GM12873 (cell line): ENCODE results near the gene PRKAR1B.

ENCODE experiments used
- TF ChIP-seq, protein P1 (sequence below): IDR thresholded peaks from 2 replicates; pipeline ENCODE4 v1.5.1; 2012; ENCODE audit warnings: low read depth, mild to moderate bottlenecking, moderate library complexity, low read length, control low read depth; ENCODE audit not compliant: insufficient read depth; ENCODE audit errors: missing control alignments

PRKAR1B gene

DNA sequence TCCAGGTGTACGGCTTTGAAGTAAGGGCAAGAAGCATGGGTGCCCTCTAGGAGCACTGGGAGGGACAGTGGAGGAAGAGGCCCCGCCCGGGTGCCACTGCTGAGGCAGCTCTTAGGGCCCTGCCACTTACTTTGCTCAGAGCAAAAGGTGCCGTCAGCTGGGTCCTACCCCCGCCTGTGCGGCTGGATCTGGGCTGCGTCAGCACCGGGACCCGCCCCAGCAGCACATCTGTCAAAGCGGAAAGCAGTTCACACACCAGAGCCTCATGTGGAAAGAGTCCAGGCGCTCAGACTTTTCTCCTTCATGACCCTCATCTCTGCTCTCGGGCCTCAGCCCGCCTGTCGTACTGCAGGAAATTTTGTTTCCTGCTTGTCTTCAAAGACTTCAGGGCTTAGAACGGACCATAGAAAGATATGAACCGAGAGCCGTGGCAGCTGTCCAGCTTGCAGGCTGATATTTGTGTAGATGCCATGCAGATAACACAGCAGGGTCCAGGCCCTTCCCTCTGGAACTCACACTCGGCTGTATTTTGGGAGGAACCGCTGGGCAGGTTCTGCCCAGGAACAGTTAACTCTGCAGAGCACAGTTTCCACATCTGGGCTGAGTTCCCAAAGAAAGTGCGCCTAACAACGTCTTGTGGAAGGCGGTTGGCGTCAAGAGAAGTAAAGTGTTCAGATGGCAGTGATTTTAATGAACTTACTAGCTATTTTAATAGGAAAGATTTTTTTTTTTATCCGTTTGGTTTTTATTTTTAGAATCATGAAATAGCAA is 44.3 kb upstream of the PRKAR1B start:
- TF ChIP-seq, protein P1, sequence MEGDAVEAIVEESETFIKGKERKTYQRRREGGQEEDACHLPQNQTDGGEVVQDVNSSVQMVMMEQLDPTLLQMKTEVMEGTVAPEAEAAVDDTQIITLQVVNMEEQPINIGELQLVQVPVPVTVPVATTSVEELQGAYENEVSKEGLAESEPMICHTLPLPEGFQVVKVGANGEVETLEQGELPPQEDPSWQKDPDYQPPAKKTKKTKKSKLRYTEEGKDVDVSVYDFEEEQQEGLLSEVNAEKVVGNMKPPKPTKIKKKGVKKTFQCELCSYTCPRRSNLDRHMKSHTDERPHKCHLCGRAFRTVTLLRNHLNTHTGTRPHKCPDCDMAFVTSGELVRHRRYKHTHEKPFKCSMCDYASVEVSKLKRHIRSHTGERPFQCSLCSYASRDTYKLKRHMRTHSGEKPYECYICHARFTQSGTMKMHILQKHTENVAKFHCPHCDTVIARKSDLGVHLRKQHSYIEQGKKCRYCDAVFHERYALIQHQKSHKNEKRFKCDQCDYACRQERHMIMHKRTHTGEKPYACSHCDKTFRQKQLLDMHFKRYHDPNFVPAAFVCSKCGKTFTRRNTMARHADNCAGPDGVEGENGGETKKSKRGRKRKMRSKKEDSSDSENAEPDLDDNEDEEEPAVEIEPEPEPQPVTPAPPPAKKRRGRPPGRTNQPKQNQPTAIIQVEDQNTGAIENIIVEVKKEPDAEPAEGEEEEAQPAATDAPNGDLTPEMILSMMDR = no peak

DNA sequence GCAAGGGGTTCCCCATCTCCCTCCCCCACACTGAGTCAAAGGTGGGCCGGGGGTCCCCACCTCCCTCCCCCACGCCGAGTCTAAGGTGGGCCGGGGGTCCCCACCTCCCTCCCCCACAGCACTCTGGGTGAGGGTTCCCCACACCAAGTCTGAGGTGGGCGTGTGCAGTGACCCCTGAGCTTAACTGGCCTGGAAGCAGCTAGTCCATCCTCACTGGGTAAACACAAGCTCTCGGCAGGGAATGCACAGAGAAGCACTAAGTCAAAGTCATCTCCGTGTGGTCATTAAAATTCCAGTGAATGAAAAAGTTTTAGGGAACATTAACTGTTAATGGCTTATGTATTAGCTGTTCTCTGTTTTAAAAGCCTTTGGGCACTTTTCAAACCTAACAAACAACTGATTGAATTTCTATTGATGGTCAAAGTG is 43.7 kb upstream of the PRKAR1B start:
- TF ChIP-seq, protein P1 = no peak

DNA sequence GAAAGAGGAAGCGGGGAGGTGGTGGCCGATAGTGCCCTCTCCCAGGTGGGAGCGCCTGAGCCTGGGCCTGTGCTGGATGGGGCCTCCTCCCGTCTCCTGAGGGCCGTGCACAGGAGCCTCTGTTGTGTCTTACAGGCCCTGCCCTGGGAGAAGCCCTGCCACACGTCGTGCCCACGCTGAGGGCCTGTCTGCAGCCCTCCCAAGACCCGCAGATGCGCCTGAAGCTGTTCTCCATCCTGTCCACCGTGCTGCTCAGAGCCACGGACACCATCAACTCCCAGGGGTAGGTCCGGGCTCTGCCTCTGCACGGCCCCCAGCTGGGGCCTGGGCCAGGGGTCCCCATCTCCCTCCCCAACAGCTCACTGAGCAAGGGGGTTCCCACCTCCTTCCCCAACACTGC is 43.3 kb upstream of the PRKAR1B start:
- TF ChIP-seq, protein P1 = no peak

DNA sequence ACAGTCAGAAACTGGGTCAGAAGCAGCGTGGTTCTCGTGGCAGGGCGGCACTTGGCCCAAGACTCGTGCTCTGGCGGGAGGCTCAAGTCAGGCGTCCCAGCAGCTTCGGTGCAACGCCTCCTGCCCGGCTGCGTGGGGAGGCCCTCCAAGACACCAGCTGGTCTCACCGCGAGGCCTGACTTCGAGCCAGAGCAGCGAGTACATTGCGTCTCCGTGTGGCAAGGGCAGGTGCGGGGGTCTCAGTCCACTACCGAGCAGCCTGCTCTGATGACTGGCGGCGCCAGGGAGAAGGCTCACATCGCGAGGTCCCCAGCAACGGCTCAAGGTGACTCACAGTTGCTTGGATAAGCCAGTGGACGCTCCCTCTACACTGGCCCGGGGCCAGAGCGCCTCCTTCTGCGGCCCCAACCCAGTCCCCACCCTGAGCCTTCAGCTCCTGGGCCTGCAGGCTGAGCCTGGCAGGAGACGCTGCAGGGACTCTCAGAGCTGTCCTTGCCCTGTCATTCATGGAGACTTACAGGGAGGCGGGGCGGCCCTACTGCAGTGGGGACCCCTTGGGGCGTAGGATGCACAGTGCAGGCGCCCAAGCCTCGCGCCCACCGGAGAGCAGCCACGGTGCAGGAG is 41.9 kb upstream of the PRKAR1B start:
- TF ChIP-seq, protein P1 = no peak

DNA sequence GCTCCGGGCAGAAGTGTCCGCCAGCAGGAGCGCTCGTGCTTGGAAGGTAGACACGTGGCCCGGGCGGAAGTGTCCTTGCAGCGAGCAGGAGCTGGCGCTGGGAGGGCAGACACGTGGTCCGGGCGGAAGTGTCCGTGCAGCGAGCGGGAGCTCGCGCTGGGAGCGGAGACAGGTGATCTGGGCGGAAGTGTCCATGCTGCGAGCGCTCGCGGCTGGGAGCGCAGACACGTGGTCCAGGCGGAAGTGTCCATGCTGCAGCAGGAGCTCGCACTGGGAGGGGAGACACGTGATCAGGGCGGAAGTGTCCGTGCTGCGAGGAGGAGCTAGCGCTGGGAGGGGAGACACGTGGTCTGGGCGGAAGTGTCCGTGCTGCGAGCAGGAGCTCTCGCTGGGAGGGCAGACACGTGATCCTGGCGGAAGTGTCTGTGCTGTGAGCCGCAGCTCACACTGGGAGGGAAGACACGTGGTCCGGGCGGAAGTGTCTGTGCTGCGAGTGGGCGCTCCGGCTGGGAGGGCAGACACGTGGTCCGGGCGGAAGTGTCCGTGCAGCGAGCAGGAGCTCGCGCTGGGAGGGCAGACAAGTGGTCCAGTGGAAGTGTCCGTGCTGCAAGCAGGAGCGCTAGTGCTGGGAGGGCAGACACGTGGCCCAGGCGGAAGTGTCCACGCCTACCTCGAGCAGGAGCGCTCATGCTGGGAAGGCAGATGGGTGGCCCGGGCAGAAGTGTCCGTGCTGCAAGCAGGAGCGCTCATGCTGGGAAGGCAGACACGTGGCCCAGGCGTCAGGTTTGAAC is 41.1 kb upstream of the PRKAR1B start:
- TF ChIP-seq, protein P1 = no peak

DNA sequence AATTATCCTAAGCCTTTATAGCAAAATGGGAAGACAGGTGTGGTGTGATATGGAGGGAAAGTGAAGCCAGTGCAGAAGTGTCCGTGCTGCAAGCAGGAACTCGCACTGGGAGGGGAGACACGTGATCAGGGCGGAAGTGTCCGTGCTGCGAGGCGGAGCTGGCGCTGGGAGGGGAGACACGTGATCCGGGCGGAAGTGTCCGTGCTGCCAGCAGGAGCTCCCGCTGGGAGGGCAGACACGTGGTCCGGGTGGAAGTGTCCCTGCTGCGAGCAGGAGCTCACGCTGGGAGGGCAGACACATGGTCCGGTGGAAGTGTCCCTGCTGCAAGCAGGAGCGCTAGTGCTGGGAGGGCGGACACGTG is 40.5 kb upstream of the PRKAR1B start:
- TF ChIP-seq, protein P1 = no peak

DNA sequence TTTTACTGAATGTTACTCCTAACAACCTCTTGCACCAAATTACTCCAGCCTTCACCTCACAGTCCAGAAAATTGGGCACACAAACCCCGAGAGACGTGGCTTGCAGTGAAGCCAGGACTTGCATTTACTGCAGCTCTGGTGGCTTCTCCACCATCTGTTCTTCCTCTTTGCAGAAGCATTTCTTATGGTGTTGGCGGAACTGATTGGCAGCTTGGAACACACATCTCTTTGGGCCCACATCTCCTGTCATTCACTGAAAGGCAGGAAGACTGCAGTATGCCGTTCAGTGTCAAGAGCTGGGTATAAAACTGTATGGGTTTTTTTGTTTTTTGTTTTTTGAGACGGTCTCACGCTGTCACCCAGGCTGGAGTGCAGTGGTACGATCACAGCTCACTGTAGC is 38.3 kb upstream of the PRKAR1B start:
- TF ChIP-seq, protein P1 = no peak
